MG63 (cell line): ENCODE data around the gene FAF1. TPM values are rescaled to one million over a fixed set of nuclear protein-coding genes. Genes with fewer than 3 reads are reported as not detected.
"Not testable (repeated sequence)": the region's sequence is repeated elsewhere in the genome, so short reads cannot be mapped to it uniquely, and the experiment has no call there.

Experiments
- DNase-seq: peaks from one replicate; pipeline ENCODE4 v3.0.0-alpha.2; 2020
- H3K27me3 ChIP-seq: fragments of 250-450 bp; sonication (Bioruptor Pico); 2 replicates; pipeline ENCODE4 v1.5.1; 2020; ENCODE audit warnings: mild to moderate bottlenecking, moderate library complexity
- H3K36me3 ChIP-seq: fragments of 250-450 bp; sonication (Bioruptor Pico); 2 replicates; pipeline ENCODE4 v1.5.1; 2020; ENCODE audit warnings: mild to moderate bottlenecking, moderate library complexity
- H3K4me3 ChIP-seq: fragments of 250-450 bp; sonication (Bioruptor Pico); 2 replicates; pipeline ENCODE4 v1.5.1; 2020; ENCODE audit warnings: mild to moderate bottlenecking, moderate library complexity
- H3K9me3 ChIP-seq: fragments of 250-450 bp; sonication (Bioruptor Pico); 2 replicates; pipeline ENCODE4 v1.5.1; 2020; ENCODE audit warnings: mild to moderate bottlenecking, moderate library complexity
- total RNA-seq: library from RNA; depleted of rRNA; stranded (reverse); fragments of >200 nt; shearing (Covaris generic); gene quantifications from 2 replicates; pipeline ENCODE4 v1.2.3, GENCODE V29; 2014; ENCODE audit warnings: low replicate concordance

The FAF1 gene
- total RNA-seq, 1 experiment from 2014 or later = 58.6 TPM

DNA sequence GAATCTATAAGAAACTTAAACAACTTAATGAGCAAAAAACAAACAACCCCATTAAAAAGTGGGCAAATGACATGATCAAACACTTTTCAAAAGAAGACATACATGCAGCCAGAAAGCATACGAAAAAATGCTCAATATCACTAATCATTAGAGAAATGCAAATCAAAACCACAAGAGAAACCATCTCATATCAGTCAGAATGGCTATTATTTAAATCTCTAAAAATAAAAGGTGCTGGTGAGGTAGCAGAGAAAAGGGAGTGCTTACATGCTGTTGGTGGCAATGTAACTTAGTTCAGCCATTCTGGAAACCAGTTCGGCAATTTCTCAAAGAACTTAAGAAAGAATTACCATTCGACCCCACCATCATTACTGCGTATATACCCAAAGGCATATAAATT is 147.7 kb downstream of the FAF1 start:
- H3K4me3 ChIP-seq = no peak overlapping the region
- H3K27me3 ChIP-seq = no peaks in the 10 kb centered on the region
- peaks cover 8% of the 10 kb centered on the region for H3K36me3 ChIP-seq
- H3K9me3 ChIP-seq = peaks cover 20% of the 10 kb centered on the region
- DNase-seq = no peak

DNA sequence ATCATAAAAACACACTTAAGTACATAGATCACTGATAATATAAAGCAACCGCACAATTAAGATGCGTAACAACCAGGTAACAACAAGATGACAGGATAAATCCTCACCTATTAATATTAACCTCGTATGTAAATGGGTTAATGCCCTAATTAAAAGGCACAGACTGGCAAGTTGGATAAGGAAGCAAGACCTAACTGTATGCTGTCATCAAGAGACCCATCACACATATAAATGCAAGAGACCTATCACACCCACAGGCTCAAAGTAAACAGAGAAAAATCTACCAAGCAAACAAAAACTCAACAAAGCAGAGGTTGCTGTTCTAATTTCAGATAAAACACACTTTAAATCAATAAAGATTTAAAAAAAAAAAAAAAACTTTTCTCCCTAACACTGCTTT is 151.8 kb downstream of the FAF1 start:
- Histone ChIP-seq H3K9me3 (peaks cover 21% of the 10 kb centered on the region), H3K27me3 (no peaks in the 10 kb centered on the region), H3K36me3 (peaks cover 3% of the 10 kb centered on the region; the same call in 1 of the 2 replicates), H3K4me3 (no peak overlapping the region)
- DNase-seq = no peak

DNA sequence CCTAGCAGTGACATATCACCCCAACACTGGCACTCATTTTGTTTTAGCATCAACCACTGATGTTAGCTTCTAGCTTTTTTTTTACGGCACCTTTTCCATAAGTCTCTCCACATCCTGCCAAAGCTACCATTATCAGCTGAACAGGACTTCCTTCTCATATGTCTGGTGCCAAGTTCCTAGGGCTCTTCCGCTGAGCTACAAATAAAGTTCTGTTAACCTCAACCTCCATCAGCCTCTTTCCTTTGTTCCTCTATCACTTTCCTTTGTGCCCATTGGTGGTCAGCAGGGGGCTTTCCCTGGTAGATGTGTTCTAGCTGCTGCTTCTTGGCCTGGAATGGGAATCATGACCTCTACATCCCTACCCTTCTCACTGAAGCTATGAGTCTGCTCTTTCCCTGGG is 163.8 kb downstream of the FAF1 start:
- Histone ChIP-seq H3K9me3 (no peaks in the 10 kb centered on the region), H3K36me3 (no peaks in the 10 kb centered on the region; the same call in 1 of the 2 replicates), H3K4me3 (no peak overlapping the region), H3K27me3 (no peaks in the 10 kb centered on the region)
- no peak for DNase-seq

DNA sequence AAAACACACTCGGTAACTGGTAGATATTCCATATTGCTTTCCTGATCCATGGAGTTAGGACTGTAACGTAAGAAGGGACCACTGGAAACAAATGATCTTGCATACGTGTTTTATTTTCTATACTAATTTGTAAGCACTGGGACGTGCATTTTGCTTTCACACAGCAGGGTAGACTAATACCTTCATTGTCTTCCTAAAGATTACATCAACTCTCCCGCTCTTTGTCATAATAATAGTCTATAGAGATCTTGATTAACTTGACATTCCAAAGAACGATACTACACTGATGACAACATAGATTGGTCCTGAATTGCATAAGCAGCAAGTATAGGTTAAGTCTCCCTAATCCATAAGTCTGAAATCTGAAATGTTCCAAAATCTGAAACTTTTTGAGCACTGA is 166.5 kb downstream of the FAF1 start:
- H3K27me3 ChIP-seq = no peaks in the 10 kb centered on the region
- no peak for DNase-seq
- H3K9me3 ChIP-seq = no peaks in the 10 kb centered on the region
- H3K36me3 ChIP-seq = peaks cover under 1% of the 10 kb centered on the region
- no peak overlapping the region for H3K4me3 ChIP-seq

DNA sequence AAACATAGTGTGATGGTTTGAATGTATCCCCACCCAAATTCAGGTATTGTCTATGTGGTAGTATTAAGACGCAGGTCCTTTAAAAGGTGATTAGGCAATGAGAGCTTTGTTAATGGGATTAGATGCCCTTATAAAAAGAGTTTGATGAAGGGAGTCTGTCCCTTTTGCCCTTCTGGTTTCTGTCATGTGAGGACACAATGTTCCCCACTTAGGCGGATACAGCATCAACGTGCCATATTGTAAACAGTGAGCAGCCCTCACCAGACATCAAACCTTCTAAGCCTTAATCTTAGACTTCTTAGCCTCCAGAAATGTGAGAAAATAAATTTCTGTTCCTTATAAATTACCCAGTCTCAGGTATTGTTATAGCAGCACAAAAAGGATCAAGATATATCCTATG is 172.8 kb downstream of the FAF1 start:
- no peaks in the 10 kb centered on the region for H3K27me3 ChIP-seq
- H3K9me3 ChIP-seq = 0 out of 2 replicates have a peak, but pooled peaks cover 2% of the 10 kb centered on the region
- peaks cover 15% of the 10 kb centered on the region for H3K36me3 ChIP-seq
- DNase-seq = no peak
- no peak overlapping the region for H3K4me3 ChIP-seq

DNA sequence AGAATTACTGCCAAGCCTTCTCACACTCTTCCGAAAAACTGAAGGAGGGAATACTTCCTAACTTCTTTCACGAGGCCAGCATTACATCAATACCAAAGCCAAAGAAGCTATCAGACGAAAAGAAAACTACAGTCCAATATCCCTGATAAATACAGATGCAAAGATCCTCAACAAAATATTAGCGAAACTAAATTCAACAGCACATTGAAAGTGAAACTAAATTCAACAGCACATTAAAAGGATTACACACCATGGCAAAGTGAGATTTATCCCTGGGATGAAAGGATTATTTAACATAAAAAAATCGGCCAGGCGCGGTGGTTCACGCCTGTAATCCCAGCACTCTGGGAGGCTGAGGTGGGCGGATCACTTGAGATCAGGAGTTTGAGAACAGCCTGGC is 176.8 kb downstream of the FAF1 start:
- Histone ChIP-seq H3K36me3 (peaks cover 24% of the 10 kb centered on the region), H3K27me3 (no peaks in the 10 kb centered on the region), H3K9me3 (0 out of 2 replicates have a peak, but pooled peaks cover 2% of the 10 kb centered on the region), H3K4me3 (no peak overlapping the region)
- no peak for DNase-seq

DNA sequence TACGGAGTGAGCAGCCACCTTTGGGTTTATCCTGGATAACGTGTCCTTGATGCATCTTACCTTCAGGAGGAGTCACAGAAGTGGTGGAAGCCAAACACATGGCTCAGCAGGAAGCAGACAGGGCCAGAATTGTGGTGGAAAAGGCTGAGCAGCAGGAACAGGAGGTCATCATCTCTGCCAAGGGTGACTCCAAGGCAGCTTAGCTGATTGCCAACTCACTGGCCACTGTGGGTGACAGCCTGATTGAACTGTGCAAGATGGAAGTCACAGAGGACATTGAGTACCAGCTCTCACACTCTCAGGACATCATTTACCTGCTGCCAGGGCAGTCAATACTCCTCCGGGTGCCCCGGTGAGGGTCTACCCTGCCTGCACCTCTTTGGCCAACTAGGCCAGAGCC is 179.3 kb downstream of the FAF1 start:
- Histone ChIP-seq H3K27me3 (no peaks in the 10 kb centered on the region), H3K36me3 (peaks cover 21% of the 10 kb centered on the region), H3K4me3 (no peak overlapping the region), H3K9me3 (0 out of 2 replicates have a peak, but pooled peaks cover 2% of the 10 kb centered on the region)
- DNase-seq = no peak

DNA sequence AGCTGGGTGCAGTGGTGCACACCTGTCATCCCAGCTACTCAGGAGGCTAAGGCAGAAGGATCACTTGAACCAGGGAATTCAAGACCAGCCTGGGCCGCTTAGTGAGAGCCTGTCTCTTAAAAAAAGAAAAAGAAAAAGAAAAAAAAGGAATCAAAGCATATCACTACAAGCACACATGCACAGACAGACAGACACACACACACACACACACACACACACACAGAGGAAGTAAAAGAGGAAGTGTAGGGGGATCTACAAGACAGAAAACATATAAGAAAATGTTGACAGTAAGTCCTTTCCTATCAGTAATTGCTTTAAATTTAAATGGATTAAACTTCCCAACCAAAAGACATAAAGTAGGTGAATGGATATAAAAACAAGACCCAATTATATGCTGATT is 180.3 kb downstream of the FAF1 start:
- no peak for DNase-seq
- Histone ChIP-seq H3K9me3 (0 out of 2 replicates have a peak, but pooled peaks cover 2% of the 10 kb centered on the region), H3K36me3 (peaks cover 21% of the 10 kb centered on the region), H3K27me3 (no peaks in the 10 kb centered on the region), H3K4me3 (no peak overlapping the region)

DNA sequence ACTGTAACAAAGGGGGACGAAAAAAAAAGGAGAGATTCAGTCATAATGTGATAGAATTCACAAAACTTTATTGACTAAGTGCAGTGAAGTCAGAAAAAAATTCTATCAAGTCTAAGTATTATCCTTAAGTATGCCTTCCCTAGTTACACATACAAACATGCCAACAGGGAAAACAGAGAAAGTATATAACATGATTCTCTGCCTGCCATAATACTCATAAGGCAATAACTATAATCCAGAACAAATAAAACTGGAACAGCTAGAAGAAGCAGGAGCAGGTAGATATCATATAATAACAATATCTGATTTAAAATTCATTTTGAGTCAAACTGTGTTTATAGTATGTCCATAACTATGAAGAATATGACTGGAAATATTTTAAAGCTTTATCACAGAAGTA is 184.3 kb downstream of the FAF1 start:
- H3K4me3 ChIP-seq = no peak overlapping the region
- H3K9me3 ChIP-seq = no peaks in the 10 kb centered on the region
- no peaks in the 10 kb centered on the region for H3K27me3 ChIP-seq
- DNase-seq = no peak
- peaks cover 11% of the 10 kb centered on the region for H3K36me3 ChIP-seq

DNA sequence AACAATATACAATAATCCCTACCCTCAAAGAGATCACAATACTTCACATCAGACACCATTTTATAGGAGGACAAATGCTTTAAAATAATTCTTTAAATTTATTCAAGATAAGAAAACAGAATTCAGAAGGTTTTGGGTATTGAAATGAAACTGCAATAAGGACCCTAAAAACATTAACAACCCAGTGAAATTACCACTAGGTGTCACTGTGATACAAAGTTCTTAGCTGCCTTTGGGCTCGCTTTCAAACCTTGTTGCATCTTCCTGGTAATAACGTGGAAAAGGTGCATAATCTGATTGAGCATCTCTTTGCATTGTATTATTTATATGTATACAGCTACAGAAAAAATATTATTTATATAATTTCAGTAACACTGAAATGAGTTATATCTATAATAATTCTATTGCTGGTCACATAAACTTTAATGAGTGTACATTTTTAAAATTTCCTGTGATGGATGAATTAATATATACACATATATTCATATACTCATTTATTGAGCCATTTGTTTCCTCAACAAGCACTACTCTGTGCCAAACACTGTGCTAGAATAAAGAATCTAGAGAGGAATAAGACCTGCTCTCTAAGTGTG is 185.2 kb downstream of the FAF1 start:
- H3K36me3 ChIP-seq = peaks cover 3% of the 10 kb centered on the region; the same call in 1 of the 2 replicates
- no peak for DNase-seq
- no peaks in the 10 kb centered on the region for H3K27me3 ChIP-seq
- no peaks in the 10 kb centered on the region for H3K9me3 ChIP-seq
- H3K4me3 ChIP-seq = no peak overlapping the region

DNA sequence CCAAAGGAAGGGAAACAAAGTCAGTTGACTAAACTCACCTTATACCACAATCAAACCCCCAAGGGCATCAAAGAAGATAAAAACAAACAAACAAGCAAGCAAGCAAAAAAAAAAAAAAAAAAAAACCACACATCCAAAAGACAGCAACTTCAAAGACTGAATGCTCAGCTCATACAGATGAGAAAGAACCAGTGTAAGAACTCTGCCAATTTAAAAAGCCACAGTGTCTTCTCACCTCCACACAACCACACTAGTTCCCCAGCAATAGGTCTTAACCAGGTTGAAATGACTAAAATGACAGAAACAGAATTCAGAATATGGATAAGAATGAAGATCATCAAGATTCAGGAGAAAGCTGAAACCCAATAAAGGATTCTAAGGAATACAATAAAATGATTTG is 193.4 kb downstream of the FAF1 start:
- DNase-seq = no peak
- H3K4me3 ChIP-seq = no peak overlapping the region
- peaks cover 14% of the 10 kb centered on the region for H3K36me3 ChIP-seq
- H3K9me3 ChIP-seq = peaks cover 1% of the 10 kb centered on the region; the same call in 1 of the 2 replicates
- H3K27me3 ChIP-seq = no peaks in the 10 kb centered on the region

DNA sequence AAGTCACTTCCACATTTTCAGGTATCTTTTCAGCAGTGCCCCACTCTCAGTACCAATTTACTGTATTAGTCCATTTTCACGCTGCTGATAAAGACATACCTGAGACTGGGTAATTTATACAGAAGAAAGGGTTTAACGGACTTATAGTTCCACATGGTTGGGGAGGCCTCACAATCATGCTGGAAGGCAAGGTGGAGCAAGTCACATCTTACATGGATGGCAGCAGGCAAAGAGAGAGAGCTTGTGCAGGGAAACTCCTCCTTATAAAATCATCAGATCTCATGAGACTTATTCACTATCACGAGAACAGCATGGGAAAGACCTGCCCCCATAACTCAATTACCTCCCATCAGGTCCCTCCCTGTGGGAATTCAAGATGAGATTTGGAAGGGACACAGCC is 203.5 kb downstream of the FAF1 start:
- H3K27me3 ChIP-seq, H3K4me3 ChIP-seq, DNase-seq, H3K9me3 ChIP-seq: not testable (repeated sequence)
- H3K36me3 ChIP-seq = peaks cover 20% of the 10 kb centered on the region

DNA sequence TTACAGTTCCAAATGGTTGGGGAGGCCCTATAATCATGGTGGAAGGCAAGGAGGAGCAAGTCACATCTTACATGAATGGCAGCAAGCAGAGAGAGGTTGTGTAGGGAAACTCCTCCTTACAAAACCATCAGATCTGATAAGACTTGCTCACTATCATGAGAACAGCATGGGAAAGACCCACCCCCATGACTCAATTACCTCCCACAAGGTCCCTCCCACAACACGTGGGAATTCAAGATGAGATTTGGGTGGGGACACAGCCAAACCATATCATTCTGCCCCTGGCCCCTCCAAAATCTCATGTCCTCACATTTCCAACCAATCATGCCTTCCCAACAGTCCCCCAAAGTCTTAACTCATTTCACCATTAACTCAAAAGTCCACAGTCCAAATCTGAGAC is 205.3 kb downstream of the FAF1 start:
- DNase-seq, H3K27me3 ChIP-seq, H3K4me3 ChIP-seq, H3K9me3 ChIP-seq: not testable (repeated sequence)
- peaks cover 14% of the 10 kb centered on the region for H3K36me3 ChIP-seq

DNA sequence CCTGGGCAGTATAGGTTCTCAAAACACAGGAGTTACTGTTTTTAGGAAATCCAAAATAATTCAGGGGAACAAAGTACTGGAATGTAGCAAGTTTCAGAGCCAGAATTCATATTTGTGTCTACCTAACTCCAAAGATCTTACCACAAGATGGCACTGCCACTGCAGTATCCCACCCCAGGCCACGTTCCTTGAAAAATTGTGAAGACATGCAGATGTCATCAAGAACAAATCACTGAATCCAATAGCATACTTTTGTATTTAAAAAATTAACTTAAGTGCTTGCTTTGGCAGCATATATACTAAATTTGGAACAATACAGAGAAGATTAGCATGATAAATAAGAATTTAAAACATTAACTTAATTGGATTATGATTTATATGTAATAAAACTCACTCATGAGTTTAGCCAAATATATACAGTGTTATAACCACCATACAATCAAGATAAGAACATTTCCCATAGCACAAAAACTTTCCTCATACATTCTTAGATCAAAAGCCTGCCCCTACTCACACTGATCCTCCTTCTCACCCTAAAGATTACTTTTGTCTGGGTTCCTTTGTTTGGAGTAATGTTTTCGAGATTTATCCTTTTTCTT is 209.9 kb downstream of the FAF1 start:
- Histone ChIP-seq H3K4me3 (no peak overlapping the region), H3K27me3 (no peaks in the 10 kb centered on the region), H3K9me3 (no peaks in the 10 kb centered on the region), H3K36me3 (no peaks in the 10 kb centered on the region)
- peak; percentile 19 for DNase-seq

DNA sequence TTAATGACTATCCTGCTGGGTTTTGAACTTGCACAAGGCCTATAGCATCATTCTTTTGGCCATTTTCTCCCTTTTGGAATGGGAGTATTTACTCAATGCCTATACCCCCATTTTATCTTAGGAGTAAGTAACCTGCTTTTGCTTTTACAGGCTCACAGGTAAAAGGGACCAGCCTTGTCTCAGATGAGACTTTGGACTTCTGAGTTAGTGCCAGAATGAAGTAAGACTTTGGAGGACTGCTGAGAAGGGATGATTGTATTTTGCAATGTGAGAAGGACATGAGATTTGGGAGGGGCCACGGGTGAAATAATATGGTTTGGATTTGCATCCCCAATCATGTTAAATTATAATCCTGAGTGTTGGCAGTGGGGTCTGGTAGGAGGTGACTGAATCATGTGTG is 212.7 kb downstream of the FAF1 start:
- Histone ChIP-seq H3K36me3 (peaks cover 10% of the 10 kb centered on the region; the same call in 1 of the 2 replicates), H3K27me3 (no peaks in the 10 kb centered on the region), H3K4me3 (no peak overlapping the region), H3K9me3 (no peaks in the 10 kb centered on the region)
- no peak for DNase-seq

DNA sequence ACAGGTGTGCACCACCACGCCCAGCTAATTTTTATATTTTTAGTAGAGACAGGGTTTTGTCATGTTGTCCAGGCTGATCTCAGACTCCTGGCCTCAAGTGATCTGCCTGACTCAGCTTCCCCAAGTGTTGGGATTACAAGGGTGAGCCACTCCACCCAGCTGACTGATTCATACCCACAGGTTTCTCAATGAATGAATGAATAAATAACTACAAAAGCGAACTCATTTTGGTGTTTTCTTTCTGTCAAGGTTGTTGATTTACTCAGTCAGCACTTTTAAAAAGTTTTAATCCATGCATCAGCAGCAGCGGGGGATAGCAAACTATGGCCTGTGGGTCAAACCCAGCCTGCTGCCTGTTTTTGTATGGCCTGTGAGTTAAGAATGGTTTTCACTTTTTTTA is 217.5 kb downstream of the FAF1 start:
- H3K36me3 ChIP-seq = peaks cover 10% of the 10 kb centered on the region; the same call in 1 of the 2 replicates
- DNase-seq = no peak
- no peaks in the 10 kb centered on the region for H3K9me3 ChIP-seq

DNA sequence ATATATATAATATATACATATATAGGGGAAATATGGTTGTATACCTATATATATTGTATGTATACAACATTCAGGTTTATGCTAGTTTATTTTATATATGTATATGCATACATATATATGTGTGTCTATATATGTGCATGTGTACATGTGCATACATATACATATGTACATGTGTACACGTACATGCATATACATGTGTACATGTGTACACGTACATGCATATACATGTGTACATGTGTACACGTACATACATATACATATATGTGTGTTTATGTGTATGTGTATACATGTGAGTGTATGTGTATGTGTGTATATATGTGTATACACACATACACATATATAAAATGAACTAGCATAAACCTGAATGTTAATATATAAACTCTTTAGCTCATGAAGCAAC is 220.9 kb downstream of the FAF1 start:
- peaks cover 8% of the 10 kb centered on the region for H3K36me3 ChIP-seq
- H3K4me3 ChIP-seq = no peak overlapping the region
- no peaks in the 10 kb centered on the region for H3K9me3 ChIP-seq
- DNase-seq = no peak
- no peaks in the 10 kb centered on the region for H3K27me3 ChIP-seq

More for the DNA sequence above, 217.5 kb downstream of the FAF1 start:
- Histone ChIP-seq H3K27me3 (no peaks in the 10 kb centered on the region), H3K4me3 (no peak overlapping the region)

DNA sequence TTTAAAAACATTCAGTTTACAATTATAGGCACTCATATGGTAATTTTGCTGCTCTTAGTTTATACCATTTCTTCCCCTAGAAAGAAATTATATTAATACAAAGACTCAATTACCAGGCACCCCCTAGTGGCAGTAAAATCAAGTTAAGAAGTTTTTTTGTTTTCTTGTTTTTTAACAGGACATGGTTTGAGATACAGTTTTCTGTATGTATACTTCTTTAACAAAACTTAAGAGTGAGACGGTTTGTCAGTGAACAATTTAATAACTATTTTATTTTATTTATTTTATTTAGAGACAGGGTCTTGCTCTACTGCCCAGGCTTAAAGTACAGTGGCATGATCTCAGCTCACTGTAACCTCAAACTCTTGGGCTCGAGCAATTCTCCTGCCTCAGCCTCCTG is 224.6 kb downstream of the FAF1 start:
- DNase-seq = no peak
- no peaks in the 10 kb centered on the region for H3K27me3 ChIP-seq

More for the DNA sequence above, 224.6 kb downstream of the FAF1 start:
- Histone ChIP-seq H3K9me3 (no peaks in the 10 kb centered on the region), H3K36me3 (peaks cover 4% of the 10 kb centered on the region), H3K4me3 (no peak overlapping the region)
